ENCODE measurements around the gene PTDSS2. TPM values are rescaled to one million over a fixed set of nuclear protein-coding genes. Genes with fewer than 3 reads are reported as not detected.

PTDSS2 gene
- total and polyA plus RNA-seq, 2 of the 13 experiments (the other 11 are each of a cell fraction or from before 2014, with no cell fraction given) = 21.7 to 26.4 TPM

DNA sequence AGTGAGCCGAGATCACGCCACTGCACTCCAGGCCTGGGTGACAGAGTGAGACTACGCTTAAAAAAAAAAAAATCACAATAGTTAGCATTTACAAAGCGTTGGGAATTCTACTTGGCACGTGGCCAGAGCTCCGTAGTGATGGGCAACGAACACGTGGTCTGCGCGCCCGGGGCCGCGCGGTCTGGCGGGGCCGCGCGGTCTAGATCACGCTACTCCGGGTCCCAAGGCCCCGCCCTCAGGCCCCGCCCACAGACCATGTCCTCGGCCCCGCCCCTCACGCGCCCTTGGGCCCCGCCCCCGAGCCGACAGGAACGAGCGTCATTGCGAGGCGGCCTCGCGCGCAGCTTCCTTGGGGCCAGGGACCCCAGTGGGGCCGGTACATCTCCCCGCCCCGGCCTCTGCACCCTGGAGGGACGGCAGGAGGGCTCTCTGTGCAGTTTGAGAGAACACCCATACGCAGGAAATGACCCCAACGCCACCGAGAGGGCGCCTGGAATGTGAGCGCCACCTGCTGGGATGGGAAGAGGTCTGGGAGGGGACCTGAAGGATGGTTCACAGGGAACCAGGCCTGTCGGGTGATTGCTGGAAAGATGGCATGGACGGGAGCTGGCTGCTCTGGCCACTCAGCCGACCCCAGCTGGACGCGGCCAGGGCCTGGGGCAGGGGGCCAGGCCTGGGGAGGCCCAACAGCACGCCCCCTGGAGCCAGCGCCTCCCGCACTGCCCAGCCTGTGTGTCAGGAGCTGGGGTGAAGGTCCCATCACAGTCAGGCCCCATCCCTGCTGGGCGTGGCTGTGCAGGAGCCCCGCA, 2.0 kb upstream of the PTDSS2 start (continued):
- TF ChIP-seq ZNF124 (CRISPR knock-in tag; IDR thresholded peaks at IDR 0.05) = 0 out of 2 replicates have a peak, but pooled peaks have one; percentile 36
- no peak; the same call in 1 of the 2 replicates for TF ChIP-seq AKAP8 (CRISPR knock-in tag; IDR thresholded peaks at IDR 0.05)
- peak; percentile 75 for TF ChIP-seq ZNF556 (CRISPR knock-in tag; IDR thresholded peaks at IDR 0.05; ENCODE audit: borderline replicate concordance)
- no peak; the same call in 1 of the 2 replicates for TF ChIP-seq ZSCAN31 (CRISPR knock-in tag; IDR thresholded peaks at IDR 0.05; ENCODE audit: low read depth)
- no peak for TF ChIP-seq HMGA1 (CRISPR knock-in tag; conservative IDR thresholded peaks at IDR 0.05)
- TF ChIP-seq KAT2B (IDR thresholded peaks at IDR 0.05; ENCODE audit: borderline replicate concordance, low read depth, low read length) = no peak
- TF ChIP-seq SIX4 (CRISPR knock-in tag; IDR thresholded peaks at IDR 0.05) = no peak
- TF ChIP-seq, protein P1, sequence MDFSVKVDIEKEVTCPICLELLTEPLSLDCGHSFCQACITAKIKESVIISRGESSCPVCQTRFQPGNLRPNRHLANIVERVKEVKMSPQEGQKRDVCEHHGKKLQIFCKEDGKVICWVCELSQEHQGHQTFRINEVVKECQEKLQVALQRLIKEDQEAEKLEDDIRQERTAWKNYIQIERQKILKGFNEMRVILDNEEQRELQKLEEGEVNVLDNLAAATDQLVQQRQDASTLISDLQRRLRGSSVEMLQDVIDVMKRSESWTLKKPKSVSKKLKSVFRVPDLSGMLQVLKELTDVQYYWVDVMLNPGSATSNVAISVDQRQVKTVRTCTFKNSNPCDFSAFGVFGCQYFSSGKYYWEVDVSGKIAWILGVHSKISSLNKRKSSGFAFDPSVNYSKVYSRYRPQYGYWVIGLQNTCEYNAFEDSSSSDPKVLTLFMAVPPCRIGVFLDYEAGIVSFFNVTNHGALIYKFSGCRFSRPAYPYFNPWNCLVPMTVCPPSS (IDR thresholded peaks at IDR 0.05) = no peak
- TF ChIP-seq, protein P2, sequence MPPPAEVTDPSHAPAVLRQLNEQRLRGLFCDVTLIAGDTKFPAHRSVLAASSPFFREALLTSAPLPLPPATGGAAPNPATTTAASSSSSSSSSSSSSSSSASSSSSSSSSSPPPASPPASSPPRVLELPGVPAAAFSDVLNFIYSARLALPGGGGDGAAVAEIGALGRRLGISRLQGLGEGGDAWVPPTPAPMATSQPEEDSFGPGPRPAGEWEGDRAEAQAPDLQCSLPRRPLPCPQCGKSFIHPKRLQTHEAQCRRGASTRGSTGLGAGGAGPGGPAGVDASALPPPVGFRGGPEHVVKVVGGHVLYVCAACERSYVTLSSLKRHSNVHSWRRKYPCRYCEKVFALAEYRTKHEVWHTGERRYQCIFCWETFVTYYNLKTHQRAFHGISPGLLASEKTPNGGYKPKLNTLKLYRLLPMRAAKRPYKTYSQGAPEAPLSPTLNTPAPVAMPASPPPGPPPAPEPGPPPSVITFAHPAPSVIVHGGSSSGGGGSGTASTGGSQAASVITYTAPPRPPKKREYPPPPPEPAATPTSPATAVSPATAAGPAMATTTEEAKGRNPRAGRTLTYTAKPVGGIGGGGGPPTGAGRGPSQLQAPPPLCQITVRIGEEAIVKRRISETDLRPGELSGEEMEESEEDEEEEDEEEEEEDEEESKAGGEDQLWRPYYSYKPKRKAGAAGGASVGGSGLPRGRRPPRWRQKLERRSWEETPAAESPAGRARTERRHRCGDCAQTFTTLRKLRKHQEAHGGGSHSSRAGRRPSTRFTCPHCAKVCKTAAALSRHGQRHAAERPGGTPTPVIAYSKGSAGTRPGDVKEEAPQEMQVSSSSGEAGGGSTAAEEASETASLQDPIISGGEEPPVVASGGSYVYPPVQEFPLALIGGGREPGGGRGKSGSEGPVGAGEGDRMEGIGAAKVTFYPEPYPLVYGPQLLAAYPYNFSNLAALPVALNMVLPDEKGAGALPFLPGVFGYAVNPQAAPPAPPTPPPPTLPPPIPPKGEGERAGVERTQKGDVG (CRISPR knock-in tag; IDR thresholded peaks at IDR 0.05; ENCODE audit: borderline replicate concordance) = no peak; the same call in 1 of the 2 replicates
- TF ChIP-seq, protein P3, sequence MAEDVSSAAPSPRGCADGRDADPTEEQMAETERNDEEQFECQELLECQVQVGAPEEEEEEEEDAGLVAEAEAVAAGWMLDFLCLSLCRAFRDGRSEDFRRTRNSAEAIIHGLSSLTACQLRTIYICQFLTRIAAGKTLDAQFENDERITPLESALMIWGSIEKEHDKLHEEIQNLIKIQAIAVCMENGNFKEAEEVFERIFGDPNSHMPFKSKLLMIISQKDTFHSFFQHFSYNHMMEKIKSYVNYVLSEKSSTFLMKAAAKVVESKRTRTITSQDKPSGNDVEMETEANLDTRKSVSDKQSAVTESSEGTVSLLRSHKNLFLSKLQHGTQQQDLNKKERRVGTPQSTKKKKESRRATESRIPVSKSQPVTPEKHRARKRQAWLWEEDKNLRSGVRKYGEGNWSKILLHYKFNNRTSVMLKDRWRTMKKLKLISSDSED (CRISPR knock-in tag; IDR thresholded peaks at IDR 0.05) = no peak
- TF ChIP-seq TCF12 (IDR thresholded peaks at IDR 0.05) = no peak
- TF ChIP-seq TCF12 (CRISPR knock-in tag; IDR thresholded peaks at IDR 0.05) = peak; percentile 51; the same call in 1 of the 2 replicates
- peak; percentile 56; the same call in 1 of the 2 replicates for TF ChIP-seq KMT2B (CRISPR knock-in tag; IDR thresholded peaks at IDR 0.05)
- TF ChIP-seq WIZ (CRISPR knock-in tag; IDR thresholded peaks at IDR 0.05) = peak; percentile 50; the same call in 1 of the 2 replicates
- peak; percentile 48 for TF ChIP-seq ZNF121 (CRISPR knock-in tag; IDR thresholded peaks at IDR 0.05)
- no peak for TF ChIP-seq TCF7 (IDR thresholded peaks at IDR 0.05; ENCODE audit: low read depth)
- TF ChIP-seq, protein P4, sequence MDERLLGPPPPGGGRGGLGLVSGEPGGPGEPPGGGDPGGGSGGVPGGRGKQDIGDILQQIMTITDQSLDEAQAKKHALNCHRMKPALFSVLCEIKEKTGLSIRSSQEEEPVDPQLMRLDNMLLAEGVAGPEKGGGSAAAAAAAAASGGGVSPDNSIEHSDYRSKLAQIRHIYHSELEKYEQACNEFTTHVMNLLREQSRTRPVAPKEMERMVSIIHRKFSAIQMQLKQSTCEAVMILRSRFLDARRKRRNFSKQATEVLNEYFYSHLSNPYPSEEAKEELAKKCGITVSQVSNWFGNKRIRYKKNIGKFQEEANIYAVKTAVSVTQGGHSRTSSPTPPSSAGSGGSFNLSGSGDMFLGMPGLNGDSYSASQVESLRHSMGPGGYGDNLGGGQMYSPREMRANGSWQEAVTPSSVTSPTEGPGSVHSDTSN (CRISPR knock-in tag; IDR thresholded peaks at IDR 0.05) = no peak
- 0 out of 2 replicates have a peak, but pooled peaks have one; percentile 19 for TF ChIP-seq HNF4A (CRISPR knock-in tag; IDR thresholded peaks at IDR 0.05)
- peak; percentile 51; the same call in 1 of the 2 replicates for TF ChIP-seq ZNF33B (CRISPR knock-in tag; IDR thresholded peaks at IDR 0.05)
- 0 out of 2 replicates have a peak, but pooled peaks have one; percentile 35 for TF ChIP-seq ZNF317 (CRISPR knock-in tag; IDR thresholded peaks at IDR 0.05)
- peak; percentile 54; the same call in 1 of the 2 replicates for TF ChIP-seq ZNF777 (CRISPR knock-in tag; IDR thresholded peaks at IDR 0.05)
- TF ChIP-seq, protein P5, sequence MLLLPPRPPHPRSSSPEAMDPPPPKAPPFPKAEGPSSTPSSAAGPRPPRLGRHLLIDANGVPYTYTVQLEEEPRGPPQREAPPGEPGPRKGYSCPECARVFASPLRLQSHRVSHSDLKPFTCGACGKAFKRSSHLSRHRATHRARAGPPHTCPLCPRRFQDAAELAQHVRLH (CRISPR knock-in tag; IDR thresholded peaks at IDR 0.05; ENCODE audit: borderline replicate concordance, low read depth) = peak; percentile 89
